Nephron (organoid): Measurements from ENCODE around the gene BBLN.

Experiments
- H3K27ac Mint-ChIP-seq, 3 experiments: 2 replicates each; pipeline ENCODE4 v1.8.0; 2020; ENCODE audit warnings: mixed read lengths in 3 of 3, mild to moderate bottlenecking in 2 of 3, moderate library complexity in 1 of 3
- H3K27me3 Mint-ChIP-seq: 2 replicates; pipeline ENCODE4 v1.8.0; 2021; ENCODE audit warnings: low read depth, mild to moderate bottlenecking, moderate library complexity, mixed read lengths
- H3K36me3 Mint-ChIP-seq: 2 replicates; pipeline ENCODE4 v1.8.0; 2020; ENCODE audit warnings: low read depth, mixed read lengths
- H3K4me1 Mint-ChIP-seq: 2 replicates; pipeline ENCODE4 v1.8.0; 2020; ENCODE audit warnings: mixed read lengths
- H3K4me3 Mint-ChIP-seq, 3 experiments: 2 replicates each; pipeline ENCODE4 v1.8.0; 2020; ENCODE audit warnings: mild to moderate bottlenecking in 3 of 3, mixed read lengths in 3 of 3, moderate library complexity in 2 of 3
- H3K9me3 Mint-ChIP-seq: 2 replicates; pipeline ENCODE4 v1.8.0; 2020; ENCODE audit warnings: mixed read lengths
- CTCF ChIP-seq, 3 experiments: fragments of 200-600 bp; sonication (generic); IDR thresholded peaks; one replicate each; pipeline ENCODE4 v1.5.0; 2021; ENCODE audit warnings: antibody characterized with exemption in 3 of 3; ENCODE audit not compliant: unreplicated experiment in 3 of 3

Gene BBLN

GRCh38 chr9:128161215-128161902 lies 1.3 kb downstream of the BBLN start:
- peaks cover 24% of the 10 kb centered on the region for H3K36me3 Mint-ChIP-seq
- no peaks in the 10 kb centered on the region for H3K9me3 Mint-ChIP-seq
- no peak for TF ChIP-seq CTCF (IDR thresholded peaks at IDR 0.05; ENCODE audit: unreplicated experiment in 3 of 3)
- no peaks in the 10 kb centered on the region for H3K27me3 Mint-ChIP-seq
- H3K4me1 Mint-ChIP-seq: peaks cover 4% of the 10 kb centered on the region
- peak overlapping the region; percentile 78 to 87 (median 84) for H3K4me3 Mint-ChIP-seq
- H3K27ac Mint-ChIP-seq: peak overlapping the region in 2 of 3 experiments; percentile 5 to 23

GRCh38 chr9:128162215-128163026 lies 2.4 kb downstream of the BBLN start:
- Mint-ChIP-seq H3K27me3 (no peaks in the 10 kb centered on the region), H3K4me3 (peak overlapping the region; percentile 64 to 87 (median 84)), H3K27ac (no peak overlapping the region), H3K9me3 (no peaks in the 10 kb centered on the region), H3K4me1 (peaks cover 4% of the 10 kb centered on the region), H3K36me3 (peaks cover 32% of the 10 kb centered on the region)
- TF ChIP-seq CTCF (IDR thresholded peaks at IDR 0.05; ENCODE audit: unreplicated experiment in 3 of 3): no peak

- no peak for TF ChIP-seq CTCF (IDR thresholded peaks at IDR 0.05; ENCODE audit: unreplicated experiment in 3 of 3)
- no peak overlapping the region for H3K4me3 Mint-ChIP-seq
- H3K27me3 Mint-ChIP-seq: no peaks in the 10 kb centered on the region
- peaks cover 4% of the 10 kb centered on the region for H3K4me1 Mint-ChIP-seq
- no peaks in the 10 kb centered on the region for H3K9me3 Mint-ChIP-seq
- peaks cover 37% of the 10 kb centered on the region for H3K36me3 Mint-ChIP-seq
- no peak overlapping the region for H3K27ac Mint-ChIP-seq
Measured at GRCh38 chr9:128163027-128163515, 3.0 kb downstream of the BBLN start.

- peak overlapping the region in 2 of 3 experiments; percentile 43 to 48 for H3K4me3 Mint-ChIP-seq
- H3K4me1 Mint-ChIP-seq: peaks cover 4% of the 10 kb centered on the region
- no peak for TF ChIP-seq CTCF (IDR thresholded peaks at IDR 0.05; ENCODE audit: unreplicated experiment in 3 of 3)
- H3K27me3 Mint-ChIP-seq: no peaks in the 10 kb centered on the region
- peaks cover 40% of the 10 kb centered on the region for H3K36me3 Mint-ChIP-seq
- no peak overlapping the region for H3K27ac Mint-ChIP-seq
- no peaks in the 10 kb centered on the region for H3K9me3 Mint-ChIP-seq
Measured at GRCh38 chr9:128163523-128164306, 3.6 kb downstream of the BBLN start.

GRCh38 chr9:128164307-128164885 lies 4.3 kb downstream of the BBLN start:
- peaks cover 4% of the 10 kb centered on the region for H3K4me1 Mint-ChIP-seq
- no peaks in the 10 kb centered on the region for H3K9me3 Mint-ChIP-seq
- peak overlapping the region in 2 of 3 experiments; percentile 43 to 48 for H3K4me3 Mint-ChIP-seq
- no peaks in the 10 kb centered on the region for H3K27me3 Mint-ChIP-seq
- no peak for TF ChIP-seq CTCF (IDR thresholded peaks at IDR 0.05; ENCODE audit: unreplicated experiment in 3 of 3)
- H3K36me3 Mint-ChIP-seq: peaks cover 47% of the 10 kb centered on the region
- H3K27ac Mint-ChIP-seq: no peak overlapping the region
